ENCODE data around the gene FOXP1.

Gene FOXP1

DNA sequence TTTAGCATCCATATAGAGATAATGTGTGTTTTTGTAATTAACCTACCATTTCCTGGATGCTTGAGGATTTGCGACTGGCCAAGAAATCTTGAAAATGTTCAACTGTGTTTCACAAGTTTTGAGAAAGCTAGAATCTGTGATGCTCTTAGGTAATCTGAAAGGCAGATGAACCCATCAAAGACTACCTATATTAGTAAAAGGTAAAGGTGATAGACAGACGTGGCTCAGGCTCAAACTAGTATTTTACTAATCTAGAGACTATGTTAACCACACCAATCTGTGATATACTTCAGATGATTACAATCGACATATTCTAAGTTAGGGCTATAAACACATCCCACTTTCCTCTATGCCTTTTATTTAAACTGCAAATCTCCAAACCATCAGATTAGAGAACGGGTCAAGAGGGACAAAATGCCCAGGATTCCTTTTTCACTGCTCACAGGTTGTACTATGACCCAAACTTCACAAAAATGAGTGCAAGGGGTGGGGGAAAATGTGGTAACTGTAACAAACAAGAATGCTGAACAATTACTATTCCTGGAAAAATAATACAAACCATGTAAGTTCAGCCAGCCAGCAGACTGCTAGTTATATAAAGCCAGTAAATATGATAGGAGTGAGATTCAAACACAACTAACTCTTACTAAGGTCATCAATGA lies 295.1 kb downstream of the FOXP1 start:
- no peak for DNase-seq

DNA sequence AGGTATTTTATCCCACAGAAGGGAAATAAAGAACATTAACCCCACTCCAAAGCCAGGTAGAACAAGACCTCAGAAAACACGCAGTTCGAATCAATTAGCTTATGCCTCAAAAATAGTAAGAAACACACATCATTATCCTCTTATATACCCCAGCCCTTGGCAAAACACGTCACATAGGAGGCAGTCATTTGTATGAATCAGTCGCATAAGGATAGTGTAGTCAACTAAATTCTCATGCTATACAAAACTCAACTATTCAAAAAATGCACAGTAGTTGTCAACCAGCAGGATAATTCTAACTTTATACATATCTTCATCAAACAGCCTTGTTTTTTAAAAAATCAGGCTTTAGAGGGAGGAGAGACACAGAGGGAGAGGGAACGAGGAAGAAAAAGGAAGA lies 298.4 kb downstream of the FOXP1 start:
- no peak for DNase-seq

DNA sequence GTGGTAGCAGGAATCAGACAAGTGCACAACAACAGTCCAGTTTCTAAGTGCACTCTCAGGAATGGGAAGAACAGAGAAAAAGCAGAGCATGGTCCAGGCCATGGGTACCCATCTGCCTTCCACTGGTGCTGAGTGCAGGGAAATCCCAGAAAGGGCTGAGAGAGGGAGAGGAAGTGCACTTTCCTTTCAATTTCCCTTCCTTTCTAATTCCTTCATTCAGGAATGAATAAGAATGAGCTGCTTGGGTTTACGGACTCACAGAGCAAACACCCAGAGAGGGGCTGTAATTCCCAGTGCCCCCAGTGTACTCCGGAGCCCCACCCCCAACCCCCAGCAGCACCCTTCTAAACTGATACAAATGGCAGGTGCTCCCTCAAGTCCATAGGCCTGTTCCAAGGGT lies 300.6 kb downstream of the FOXP1 start:
- no peak for DNase-seq

DNA sequence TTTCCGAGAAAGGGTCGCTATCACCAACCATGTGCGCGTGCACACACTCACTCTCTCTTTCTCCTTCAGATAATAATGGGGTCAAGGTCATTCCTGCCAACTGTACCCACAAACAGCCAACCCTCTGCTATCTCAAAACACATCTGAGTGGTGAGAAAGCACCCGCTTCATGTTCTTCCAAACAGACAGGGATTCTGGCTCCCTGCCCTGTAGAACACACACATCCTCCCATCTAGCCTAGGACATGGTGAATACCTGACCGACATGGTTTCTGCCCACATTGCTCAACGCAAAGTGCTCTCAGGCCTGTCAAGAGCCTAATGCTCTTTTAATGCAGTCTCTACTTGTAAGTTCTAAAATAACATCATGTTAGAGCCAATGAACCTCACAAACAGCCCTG lies 302.2 kb downstream of the FOXP1 start:
- no peak for DNase-seq

DNA sequence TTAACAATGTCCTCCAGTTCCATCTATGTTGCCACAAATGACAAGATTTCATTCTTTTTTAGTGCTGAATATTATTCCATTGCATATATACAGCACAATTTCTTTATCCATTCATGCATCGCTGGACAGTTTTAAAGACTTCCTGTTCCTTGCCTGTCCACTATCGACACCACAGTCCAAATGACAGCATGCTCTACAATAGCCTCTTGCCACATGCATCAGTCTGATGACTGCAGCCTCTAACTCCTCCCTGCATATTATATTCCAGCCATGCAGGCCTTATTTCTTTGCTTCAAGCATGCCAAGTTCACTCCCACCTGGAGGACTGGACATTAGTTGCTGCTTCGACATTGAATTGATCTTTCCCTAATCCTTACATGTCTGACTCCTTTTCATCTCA lies 306.2 kb downstream of the FOXP1 start:
- no peak for DNase-seq

DNA sequence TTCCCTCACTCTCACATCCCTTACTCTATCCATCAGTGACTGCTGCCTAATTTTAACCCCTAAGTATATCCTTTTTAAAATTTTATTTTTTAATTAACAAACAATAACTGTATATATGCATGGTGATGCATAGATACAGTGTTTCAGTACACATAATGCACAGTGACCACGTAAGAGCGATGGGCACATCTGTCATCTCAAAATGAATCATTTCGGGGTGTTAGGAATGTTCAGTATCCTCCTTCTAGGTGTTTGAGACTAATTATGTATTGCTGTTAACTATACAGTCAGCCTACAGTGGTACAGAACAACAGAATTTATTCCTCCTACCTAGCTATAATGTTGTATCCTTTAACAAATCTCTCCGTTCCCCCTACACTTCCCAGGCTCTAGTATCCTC lies 307.0 kb downstream of the FOXP1 start:
- no peak for DNase-seq

DNA sequence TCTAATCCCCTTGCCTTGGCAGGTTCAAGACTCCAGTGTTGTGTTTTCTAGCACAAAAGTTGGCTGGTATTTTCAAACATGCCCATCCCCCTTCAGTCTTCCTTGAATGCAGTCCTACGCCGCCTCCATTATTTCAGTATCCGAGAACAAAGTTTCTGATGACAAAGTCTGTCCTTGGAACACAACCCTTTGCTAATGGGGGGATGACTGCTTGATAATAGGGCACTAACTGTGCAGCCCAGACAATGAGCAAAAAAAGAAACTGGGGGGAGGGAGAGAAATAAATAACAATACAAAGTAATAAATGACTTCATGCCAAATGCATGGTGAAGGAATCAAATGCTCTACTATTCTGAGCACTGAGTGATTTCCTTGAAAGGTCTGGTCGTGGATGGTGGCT lies 310.1 kb downstream of the FOXP1 start:
- no peak for DNase-seq

DNA sequence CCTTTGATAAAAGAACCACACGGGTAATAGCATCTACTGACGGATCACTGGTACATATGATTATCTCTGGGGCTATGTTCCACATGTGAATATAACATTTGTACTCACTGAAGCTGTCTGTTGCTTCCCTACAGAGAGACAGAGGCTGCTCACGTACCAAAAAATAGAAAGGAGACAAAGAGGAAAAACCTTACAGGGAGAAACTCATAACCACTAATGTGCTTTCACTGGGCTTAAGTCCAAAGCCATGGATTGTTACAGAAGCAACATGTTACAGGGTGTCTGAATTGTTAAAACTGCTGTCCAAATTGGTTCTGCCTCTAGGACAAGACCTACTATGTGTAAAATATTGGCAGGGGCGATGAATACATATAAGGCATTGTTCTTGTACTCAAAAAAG lies 311.9 kb downstream of the FOXP1 start:
- DNase-seq: no peak

DNA sequence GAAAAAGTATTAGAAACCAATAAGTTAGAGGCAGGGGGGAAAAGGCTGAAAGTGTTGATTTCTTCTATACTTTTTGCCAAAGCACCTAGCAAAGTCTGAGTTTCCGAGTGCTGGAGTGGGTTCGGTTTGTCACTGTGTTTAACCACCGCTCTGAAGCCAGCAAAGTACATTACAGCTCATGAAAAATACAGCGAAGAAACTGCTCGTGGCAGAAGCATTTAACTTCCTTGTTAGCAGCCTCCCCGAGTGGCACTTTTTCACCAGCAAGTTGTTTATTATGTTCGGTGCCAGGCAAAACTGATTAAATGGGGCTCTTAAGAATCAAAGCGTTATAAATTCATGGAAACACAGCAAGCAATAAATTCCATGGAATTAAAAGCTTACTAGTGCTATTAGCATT lies 313.6 kb downstream of the FOXP1 start:
- DNase-seq: no peak

DNA sequence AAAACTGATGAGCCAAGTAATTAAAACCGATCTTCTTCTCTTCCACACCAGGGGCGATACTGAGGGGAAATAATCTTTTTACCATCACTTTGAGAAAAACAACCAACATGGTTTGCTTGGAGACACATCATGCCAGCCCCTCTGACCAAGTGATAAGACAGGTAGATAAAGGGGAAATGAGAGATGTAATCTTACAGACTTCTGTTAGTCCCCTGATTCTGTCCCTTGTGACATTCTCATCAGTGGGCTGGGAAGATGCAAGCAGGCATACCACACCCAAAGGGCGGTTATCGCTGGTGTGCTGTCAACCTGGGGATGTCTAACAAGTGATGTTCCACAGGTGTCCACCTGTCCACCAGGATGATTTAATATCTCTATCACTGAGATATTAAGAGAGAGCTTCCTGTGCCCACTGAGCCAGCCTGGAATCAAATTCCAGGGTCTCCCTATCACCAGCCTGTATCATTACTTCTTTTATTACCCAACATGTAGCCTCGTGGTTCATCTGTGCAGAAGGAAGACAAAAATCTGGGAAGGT lies 315.0 kb downstream of the FOXP1 start:
- no peak for DNase-seq

DNA sequence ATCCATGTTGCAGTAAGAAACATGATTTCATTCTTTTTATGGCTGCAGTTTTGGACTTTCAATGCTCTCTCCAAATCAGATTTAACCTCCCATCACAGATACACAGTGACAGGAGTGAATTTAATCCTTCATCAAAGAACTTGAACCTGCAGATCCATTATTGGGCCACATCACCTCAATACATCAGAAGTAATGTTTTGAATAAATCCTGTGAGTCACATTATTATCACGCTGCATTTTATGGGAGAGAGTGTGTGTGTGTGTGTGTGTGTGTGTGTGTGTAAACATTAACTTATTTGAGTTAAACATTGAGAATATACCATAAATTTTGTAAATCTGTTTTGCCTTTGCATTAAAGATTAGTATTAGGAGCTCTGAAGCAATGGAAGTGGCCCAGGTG lies 316.7 kb downstream of the FOXP1 start:
- DNase-seq: no peak

DNA sequence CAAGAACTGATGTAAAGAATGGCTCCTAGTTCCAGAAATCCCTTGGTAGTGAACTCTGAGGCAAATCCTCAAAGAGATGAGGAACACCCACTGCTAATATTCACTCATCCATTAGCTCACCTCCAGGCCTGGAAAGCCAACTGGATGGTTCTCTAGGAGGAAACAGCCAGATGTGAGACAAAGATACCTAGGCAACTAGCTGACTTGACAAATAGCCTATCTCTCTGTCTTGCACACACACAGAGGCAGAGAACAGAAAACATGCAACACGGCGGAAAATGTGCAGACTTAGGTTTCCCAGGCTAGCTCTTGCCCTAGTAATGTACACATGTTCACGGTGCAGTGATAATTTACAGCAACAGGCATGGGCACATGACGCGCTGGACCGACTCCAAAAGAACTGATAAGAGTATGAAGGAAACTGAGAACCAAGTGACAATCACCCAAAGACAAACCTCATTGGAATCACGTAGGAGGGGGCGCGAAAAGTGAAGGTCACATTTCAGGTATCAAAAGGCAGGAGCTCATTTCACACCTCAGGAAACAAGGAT lies 318.1 kb downstream of the FOXP1 start:
- no peak for DNase-seq

DNA sequence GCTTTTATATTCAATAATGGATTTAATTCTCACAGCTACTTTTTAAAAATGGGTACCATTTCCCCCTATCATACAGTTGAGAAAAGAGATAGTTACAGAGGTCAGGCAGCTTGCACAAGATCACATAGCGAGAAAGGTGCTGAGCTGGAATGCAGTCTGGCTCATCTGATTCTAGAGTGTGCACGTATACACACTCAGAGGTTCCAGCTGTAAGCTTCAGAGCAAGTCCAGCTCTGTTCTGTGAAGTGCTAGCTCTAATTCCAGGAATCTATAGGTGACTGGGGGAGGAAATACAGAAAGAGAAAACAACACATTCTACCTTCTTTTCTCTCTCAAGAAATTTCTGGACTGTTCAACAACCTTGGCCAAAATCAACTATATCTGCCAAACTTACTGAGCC lies 318.7 kb downstream of the FOXP1 start:
- DNase-seq: no peak

DNA sequence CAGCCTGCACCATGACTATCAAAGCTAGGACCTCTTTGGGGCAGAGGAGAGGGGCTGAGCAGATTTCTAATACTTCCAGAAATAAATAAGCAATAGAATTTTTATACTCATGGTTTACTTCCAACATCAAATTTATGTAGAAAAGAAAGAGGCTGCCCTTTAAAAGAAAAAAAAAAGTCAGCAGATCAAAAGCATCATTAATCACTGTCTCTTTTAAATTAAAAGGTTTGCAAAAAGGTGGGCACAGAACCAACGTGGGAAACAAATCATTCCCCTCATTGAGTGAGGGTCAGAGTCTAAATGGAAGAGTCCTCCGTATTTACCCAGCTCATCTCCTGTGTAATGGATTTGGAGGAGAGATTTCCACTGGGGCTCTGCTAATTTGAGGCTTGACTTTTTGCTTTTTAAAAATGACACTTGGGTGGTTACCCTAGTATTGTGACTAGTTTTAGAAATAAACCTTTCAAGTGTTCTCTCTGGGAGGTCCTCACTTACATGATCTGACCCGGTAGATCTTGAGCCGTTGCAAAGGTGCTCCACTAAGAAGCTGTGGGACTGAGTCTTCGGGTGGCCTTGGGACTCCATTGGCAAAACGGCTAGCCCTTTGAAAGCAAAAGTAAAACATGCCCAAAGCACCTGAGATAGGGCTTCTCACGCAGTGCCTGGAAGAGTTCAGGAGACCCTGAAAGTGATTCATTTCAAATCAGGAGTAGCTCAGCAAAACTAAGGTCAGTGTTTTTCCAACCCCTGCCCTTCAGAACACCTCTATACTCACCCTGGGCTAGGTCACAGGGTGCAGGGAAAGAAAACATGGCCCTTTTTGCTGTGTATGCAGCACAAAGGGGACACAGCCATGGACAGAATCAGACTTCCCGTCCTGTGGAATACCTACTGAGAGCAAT lies 320.9 kb downstream of the FOXP1 start:
- DNase-seq: no peak

DNA sequence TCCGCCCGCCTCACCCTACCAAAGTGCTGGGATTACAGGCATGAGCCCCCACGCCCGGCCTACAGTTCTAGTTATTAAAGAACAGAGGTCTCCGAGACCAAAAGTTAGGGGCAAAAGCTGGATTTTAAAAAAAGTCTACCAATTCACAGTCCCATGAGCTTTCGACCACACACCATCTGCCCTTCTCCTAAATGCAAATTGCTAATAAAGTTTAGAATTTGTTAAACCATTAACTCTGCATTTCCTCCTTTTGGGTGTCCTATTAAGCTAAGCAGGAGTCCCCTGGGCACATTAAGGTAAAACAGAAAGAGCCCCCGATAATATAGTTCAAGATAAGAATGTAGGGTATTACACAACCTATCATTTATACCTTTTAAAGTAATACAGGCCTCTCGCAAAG lies 322.7 kb downstream of the FOXP1 start:
- no peak for DNase-seq

DNA sequence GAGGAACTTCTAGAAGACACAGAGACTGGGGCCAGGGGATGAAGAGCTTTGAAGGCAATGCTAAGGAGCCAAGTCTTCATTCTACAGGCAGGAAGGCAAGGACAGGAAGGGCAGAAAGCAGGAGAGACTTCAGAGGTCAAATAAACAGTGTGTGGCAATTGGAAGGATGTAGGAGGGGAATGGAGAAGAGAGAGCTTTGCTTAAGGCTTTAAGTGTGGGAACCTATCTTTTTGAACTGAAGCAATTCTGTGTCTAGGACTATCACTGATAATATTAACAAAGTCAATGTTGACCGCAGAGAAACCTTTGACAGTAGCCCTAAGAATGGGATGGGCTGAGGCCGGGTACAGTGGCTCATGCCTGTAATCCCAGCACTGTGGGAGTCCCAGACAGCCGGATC lies 325.0 kb downstream of the FOXP1 start:
- DNase-seq: no peak

DNA sequence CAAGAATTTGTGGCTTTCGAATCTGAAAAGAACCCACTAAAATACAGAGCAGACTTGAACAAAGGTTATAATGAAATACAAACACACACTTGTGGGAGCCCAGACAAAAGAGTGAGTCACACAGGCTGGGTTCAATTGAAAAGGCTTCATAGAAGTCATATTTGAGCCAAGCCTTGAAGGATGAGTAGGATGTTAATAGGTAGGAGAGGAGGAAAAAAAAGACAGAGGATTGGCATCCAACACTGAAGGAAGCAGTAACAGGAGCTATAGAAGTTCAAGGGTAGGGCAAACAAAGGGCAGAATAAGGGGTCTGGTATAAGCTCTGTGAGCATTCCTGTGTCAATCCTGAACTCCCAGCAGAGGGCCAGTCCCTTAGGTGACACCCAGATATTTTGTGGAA lies 325.4 kb downstream of the FOXP1 start:
- DNase-seq: no peak

DNA sequence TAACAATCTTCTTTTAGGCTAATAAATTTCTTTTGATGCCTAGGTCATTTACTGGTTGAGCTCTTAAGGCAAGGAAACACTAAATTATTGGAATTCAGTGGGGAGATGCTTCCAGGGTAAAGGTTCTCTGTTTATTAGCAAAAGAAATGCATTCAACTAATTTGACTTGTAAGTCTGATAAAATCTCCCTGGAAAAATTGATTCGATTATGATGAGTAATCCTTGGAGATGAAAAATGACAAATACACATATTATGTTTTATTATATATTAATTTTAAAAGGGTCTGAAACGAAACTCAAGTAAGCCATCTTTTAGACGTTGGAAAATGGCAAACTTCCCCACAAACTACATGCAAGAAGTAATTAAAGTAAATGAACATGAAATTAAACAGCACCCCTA lies 328.0 kb downstream of the FOXP1 start:
- no peak for DNase-seq

DNA sequence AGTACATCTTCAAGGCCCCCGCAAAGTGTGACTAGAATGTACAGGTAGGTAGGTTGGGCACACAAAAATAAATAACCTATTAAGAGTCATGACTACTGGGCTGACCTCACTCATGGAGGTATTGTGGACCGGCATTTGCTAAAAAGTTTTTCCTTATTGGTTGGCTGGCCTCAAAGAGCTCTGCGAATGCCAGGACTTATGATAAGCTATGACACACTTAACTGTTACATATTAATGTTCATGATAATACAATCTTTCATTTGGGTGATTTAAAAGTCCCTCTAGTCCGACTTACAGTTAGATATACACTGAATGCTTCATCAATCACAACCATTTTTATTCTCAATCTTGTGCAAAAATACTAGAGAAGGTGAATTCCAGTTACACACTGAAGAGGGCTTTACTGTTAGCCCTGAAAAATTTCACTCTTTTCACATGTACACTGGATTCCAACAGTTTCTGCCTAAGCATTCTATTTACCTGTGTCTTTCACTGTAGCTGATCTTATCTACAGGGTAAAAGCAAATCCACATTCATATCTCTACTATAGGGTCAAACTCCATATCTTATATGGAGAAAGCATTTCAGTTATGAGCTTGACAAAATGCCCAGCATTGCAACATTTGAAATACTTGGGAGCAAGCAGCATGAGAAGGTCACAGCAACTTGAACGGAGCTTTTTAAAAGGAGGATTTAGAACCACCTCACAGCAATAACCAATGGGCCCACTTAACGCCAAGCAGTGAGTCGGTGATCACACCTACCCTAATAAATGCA lies 329.1 kb downstream of the FOXP1 start:
- DNase-seq: no peak

DNA sequence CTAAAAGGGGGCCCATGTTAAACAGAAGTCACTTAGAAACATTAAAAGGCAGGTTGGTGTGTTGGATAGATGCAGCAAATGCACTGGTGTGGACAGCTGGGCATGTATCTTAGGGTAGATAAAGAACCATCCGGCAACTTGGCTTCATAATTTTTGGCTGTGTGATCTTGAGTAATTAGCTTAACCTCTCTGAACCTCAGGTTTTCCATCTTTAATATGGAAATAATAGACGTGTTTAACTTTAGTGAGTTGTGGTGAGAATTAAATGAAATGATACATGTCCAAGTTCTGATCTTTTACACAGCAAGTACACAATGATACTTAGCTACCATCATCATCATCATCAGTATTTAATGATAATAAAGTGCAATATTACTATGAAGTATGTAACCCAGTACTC lies 330.4 kb downstream of the FOXP1 start:
- no peak for DNase-seq

DNA sequence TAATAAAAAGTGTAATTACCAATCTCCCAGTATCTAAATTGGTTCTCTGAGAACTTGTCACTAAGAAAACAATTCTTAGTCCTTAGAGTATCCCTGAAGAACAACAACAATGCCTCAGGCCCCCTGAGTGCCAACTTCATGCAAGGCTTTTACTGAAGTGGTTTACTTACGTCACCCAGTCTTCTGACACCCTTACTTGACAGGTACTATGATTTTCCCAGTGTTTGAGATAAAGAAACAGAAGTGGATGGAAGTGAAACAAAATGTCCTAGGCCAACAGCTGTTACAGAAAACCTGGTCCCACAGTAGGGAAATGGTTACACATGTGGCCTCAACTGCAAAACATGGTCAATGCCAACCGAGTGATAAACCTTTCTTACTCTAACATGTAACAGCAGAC lies 331.1 kb downstream of the FOXP1 start:
- no peak for DNase-seq

DNA sequence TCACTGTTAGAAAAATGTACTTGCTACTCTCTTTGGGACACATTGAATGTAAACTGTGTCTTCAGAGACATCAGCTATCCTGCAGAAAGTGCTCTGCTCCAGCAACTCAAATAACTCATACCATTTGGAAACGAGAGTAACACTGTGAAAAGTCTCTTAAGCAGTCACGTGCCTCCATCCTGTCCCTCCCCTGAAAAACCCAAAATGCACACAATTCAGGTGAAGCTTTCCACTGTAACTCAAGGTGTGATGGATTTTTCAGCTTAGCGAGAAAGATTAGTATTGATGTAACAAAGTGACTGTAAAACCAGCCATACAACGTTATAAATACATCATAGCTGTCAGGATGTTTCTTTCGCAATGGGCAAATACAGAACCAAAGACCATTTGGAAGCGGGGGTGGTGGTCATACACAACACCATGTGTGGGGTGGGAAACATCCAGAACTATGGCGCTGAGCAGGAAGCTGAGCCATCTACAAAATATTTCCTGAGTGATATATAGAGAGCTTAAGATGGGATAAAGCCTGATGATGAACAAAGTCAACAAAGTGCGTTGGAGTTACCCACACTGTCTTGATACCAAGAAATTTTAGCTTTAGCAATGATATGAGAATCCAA lies 332.3 kb downstream of the FOXP1 start:
- DNase-seq: no peak

DNA sequence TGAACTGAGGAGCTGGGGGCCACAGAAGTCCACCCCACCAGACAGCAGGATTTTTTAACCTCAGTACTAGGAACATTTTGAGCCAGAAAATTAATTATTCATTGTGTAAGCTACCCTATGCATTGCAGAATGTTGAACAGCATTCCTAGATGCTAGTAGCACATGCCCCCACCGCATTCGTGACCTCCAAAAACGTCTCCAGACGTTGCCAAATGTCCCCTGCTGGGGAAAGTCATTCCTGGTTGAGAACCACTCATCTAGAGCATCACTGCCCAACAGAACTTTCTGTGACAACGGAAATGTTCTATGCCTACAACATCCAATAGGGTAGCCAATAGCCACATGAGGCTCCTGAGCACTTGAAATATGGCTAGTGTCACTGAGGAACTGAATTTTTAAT lies 333.5 kb downstream of the FOXP1 start:
- no peak for DNase-seq

Measured in NCI-H2171 (cell line).